Spleen (tissue), 11 donors: ENCODE measurements around the gene EPN2. TPM values are rescaled to one million over a fixed set of nuclear protein-coding genes. Genes with fewer than 3 reads are reported as not detected.

Experiments
- DNase-seq: peaks from one replicate; pipeline ENCODE4 v3.0.0-alpha.2; 2020
- H3K27ac ChIP-seq, 8 donors: fragments of 200-600 bp; sonication (generic) in 7 of 8; 1 replicate in 4 of 8; 2 replicates in 4 of 8; pipeline versions ENCODE4 v1.5.0 to v1.8.0; 2016 to 2021; ENCODE audit warnings: inconsistent platforms in 4 of 8, mild to moderate bottlenecking in 4 of 8, moderate library complexity in 1 of 8
- H3K27me3 ChIP-seq, 7 donors: fragments of 200-600 bp; sonication (generic) in 6 of 7; replicated peaks in 1 of 7; 1 replicate in 4 of 7; 2 replicates in 3 of 7; pipeline versions ENCODE4 v1.5.0 to v1.8.0; 2016 to 2021; ENCODE audit warnings: inconsistent platforms in 3 of 7, mild to moderate bottlenecking in 1 of 7
- H3K36me3 ChIP-seq, 6 donors: fragments of 200-600 bp; sonication (generic) in 5 of 6; 1 replicate in 4 of 6; 2 replicates in 2 of 6; pipeline versions ENCODE4 v1.5.0 to v1.8.0; 2016 to 2021; ENCODE audit warnings: inconsistent platforms in 2 of 6
- H3K4me1 ChIP-seq, 6 donors: fragments of 200-600 bp; sonication (generic) in 5 of 6; 1 replicate in 3 of 6; 2 replicates in 3 of 6; pipeline versions ENCODE4 v1.5.0 to v1.8.0; 2016 to 2021; ENCODE audit warnings: inconsistent platforms in 3 of 6
- H3K4me3 ChIP-seq, 8 donors: fragments of 200-600 bp; sonication (generic) in 7 of 8; 1 replicate in 4 of 8; 2 replicates in 4 of 8; pipeline versions ENCODE4 v1.5.0 to v1.8.0; 2016 to 2021; ENCODE audit warnings: inconsistent platforms in 4 of 8, mild to moderate bottlenecking in 4 of 8, moderate library complexity in 2 of 8
- H3K9me3 ChIP-seq, 8 donors: fragments of 200-600 bp; sonication (generic) in 7 of 8; 1 replicate in 4 of 8; 2 replicates in 4 of 8; pipeline versions ENCODE4 v1.5.0 to v1.8.0; 2016 to 2021; ENCODE audit warnings: inconsistent platforms in 4 of 8
- CTCF ChIP-seq, 11 experiments: fragments of 200-600 bp in 7 of 11; fragments of 450-650 bp in 4 of 11; sonication (generic) in 4 of 11; IDR thresholded peaks in 8 of 11; conservative IDR thresholded peaks in 3 of 11; 1 replicate in 7 of 11; 2 replicates in 4 of 11; pipeline versions ENCODE4 v1.4.0 to v1.8.0; 2016 to 2021; ENCODE audit warnings: antibody characterized with exemption in 11 of 11, inconsistent platforms in 4 of 11, mild to moderate bottlenecking in 1 of 11
- POLR2A ChIP-seq, 3 donors: fragments of 450-650 bp; IDR thresholded peaks; one replicate each; pipeline ENCODE4 v1.5.1; 2017; ENCODE audit warnings: antibody characterized with exemption in 3 of 3, mild to moderate bottlenecking in 1 of 3
- POLR2AphosphoS5 ChIP-seq, 3 donors: sonication (generic); formaldehyde crosslinking; IDR thresholded peaks; one replicate each; pipeline ENCODE4 v1.5.1; 2017; ENCODE audit warnings: antibody characterized with exemption in 3 of 3
- WGBS, 5 donors: extraction: QIAGEN DNeasy Blood & Tissue Kit in 3 of 5; methylation state at CpG; one replicate each; pipeline versions ENCODE4 v1.1.5 to v1.1.7; 2013 to 2018; 5-methylcytosine and 5-hydroxymethylcytosine counted together
- intact Hi-C: fragments of 100-400 bp; cut with DNase I; formaldehyde crosslinking; loops from one replicate; pipeline ENCODE4 v1.15.0; 2023; ENCODE audit warnings: low total_unique reads
- polyA plus RNA-seq, 3 donors: library from polyadenylated mRNA; stranded (reverse); fragments of 200-250 nt; gene quantifications; one replicate each; pipeline ENCODE4 v1.2.1, GENCODE V29; 2013
- total RNA-seq, 7 donors: library from RNA; depleted of rRNA in 3 of 7; stranded (reverse); fragments of >200 nt in 3 of 7; fragmentation: NEBNext Ultra II Directional in 4 of 7; extraction: Animal tissue kit (Norgen Biotek cat#: 25700) in 4 of 7; gene quantifications; one replicate each; pipeline versions ENCODE4 v1.1.0 to v1.2.1, GENCODE V29; 2016 to 2021
- donor health status: healthy with polysubstance abuse.
- donor health status: DM: no; HTN: no; CAD: no; lungs with moderate emphysema.
- donor health status: DM: no; HTN: no; CAD: no.
- donor health status: Bipolar disorder and iron deficiency.
- donor health status: healthy.
- donor health status: DM: no; HTN: no; CAD: no.
- donor health status: DM: yes; HTN: yes; CAD: no.

Gene EPN2
- total and polyA plus RNA-seq, 10 donors, result 5.4 to 59.6 (median 31.5) TPM

GRCh38 chr17:19287651-19288050, 50.5 kb downstream of the EPN2 start:
- Histone ChIP-seq H3K9me3 (no peaks in the 10 kb centered on the region), H3K27me3 (peaks cover 0 to 15% (median 0%) of the 10 kb centered on the region in 7 donors), H3K27ac (no peak overlapping the region), H3K4me1 (peaks cover 18 to 51% (median 31%) of the 10 kb centered on the region in 6 donors), H3K36me3 (peaks cover 0 to 37% (median 0%) of the 10 kb centered on the region in 6 donors), H3K4me3 (no peak overlapping the region)
- WGBS, 5 donors, result 71 to 100% (median 87%) methylated on average over 2 of the region's 2 CpGs
- peak; percentile 42 for DNase-seq
- intact Hi-C loops, result no loop called here
- TF ChIP-seq CTCF (IDR thresholded peaks at IDR 0.05 in 8 of 11, conservative IDR thresholded peaks at IDR 0.05 in 3 of 11), result no peak
- no peak for TF ChIP-seq POLR2AphosphoS5 (IDR thresholded peaks at IDR 0.05)
- no peak for TF ChIP-seq POLR2A (IDR thresholded peaks at IDR 0.05)

DNA sequence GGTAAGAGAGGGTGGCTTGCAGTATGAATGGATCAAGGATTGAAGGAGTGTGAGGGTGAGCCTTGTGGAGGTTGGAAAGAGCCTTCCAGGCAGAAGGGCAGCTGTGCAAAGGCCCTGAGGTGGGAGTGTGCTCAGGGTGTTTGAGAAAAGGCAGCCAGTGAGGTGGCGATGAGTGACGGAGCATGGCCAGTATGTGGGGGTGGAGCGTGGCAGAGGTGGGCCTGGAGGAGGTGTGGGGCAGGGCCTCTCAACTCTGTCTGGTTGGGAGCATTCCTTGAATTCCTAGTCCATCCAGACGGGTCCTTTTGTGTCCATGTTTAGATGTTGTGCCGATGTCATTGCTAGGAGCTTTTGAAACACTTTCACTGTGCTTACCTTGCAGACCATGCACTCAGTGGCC, 51.3 kb downstream of the EPN2 start:
- Histone ChIP-seq H3K27me3 (peaks cover 0 to 15% (median 0%) of the 10 kb centered on the region in 7 donors), H3K27ac (no peak overlapping the region), H3K4me3 (no peak overlapping the region), H3K4me1 (peaks cover 18 to 45% (median 28%) of the 10 kb centered on the region in 6 donors), H3K9me3 (no peaks in the 10 kb centered on the region), H3K36me3 (peaks cover 0 to 29% (median 0%) of the 10 kb centered on the region in 6 donors)
- no peak for TF ChIP-seq CTCF (IDR thresholded peaks at IDR 0.05 in 8 of 11, conservative IDR thresholded peaks at IDR 0.05 in 3 of 11)
- no peak for TF ChIP-seq POLR2A (IDR thresholded peaks at IDR 0.05)
- no peak for TF ChIP-seq POLR2AphosphoS5 (IDR thresholded peaks at IDR 0.05)
- DNase-seq, result peak; percentile 34
- intact Hi-C loops, result no loop called here
- 94 to 100% (median 97%) methylated on average over 5 of the region's 5 CpGs for WGBS, 5 donors

DNA sequence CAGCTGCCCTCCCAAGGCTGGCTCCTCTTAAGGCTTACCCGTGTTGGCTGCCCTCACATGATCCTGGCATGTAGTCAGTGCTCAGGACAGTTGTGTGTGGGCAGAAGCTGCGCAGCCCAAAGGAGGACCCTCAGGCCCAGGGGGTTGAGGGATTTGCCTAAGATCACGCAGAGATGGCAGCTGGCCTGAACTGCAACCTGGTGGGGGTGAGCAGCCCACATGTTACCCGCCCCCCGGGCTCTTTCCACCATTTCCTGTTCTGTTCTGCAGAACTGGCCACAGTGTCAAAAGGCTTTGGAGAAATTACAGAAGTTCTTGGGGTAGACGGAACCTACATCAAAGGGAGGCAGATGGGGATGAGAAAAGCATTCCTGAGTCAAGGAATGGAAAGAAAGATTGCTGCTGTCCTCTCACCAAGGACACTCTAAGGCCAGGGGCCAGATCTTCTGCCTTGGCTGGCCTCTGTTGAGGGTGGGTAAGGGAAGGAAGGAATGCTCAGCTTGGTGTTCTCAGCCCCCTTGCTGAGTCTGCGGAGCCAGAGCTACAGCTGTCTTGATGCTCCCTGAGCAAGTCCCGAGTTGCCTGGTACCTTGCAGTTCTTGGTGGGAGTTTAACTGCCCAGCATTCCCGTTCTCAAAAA, 53.0 kb downstream of the EPN2 start:
- Histone ChIP-seq H3K4me1 (peaks cover under 1 to 40% (median 10%) of the 10 kb centered on the region in 6 donors), H3K27ac (no peak overlapping the region), H3K4me3 (no peak overlapping the region), H3K36me3 (peaks cover 0 to 25% (median 0%) of the 10 kb centered on the region in 6 donors), H3K9me3 (no peaks in the 10 kb centered on the region), H3K27me3 (peaks cover 0 to 15% (median 0%) of the 10 kb centered on the region in 7 donors)
- DNase-seq, result peak; percentile 63
- 25 to 37% (median 34%) methylated on average over 9 of the region's 9 CpGs for WGBS, 5 donors
- intact Hi-C loops, result no loop called here
- TF ChIP-seq CTCF (IDR thresholded peaks at IDR 0.05 in 8 of 11, conservative IDR thresholded peaks at IDR 0.05 in 3 of 11) (no peak), POLR2A (IDR thresholded peaks at IDR 0.05) (no peak), POLR2AphosphoS5 (IDR thresholded peaks at IDR 0.05) (no peak)

GRCh38 chr17:19291646-19292376, 54.6 kb downstream of the EPN2 start:
- TF ChIP-seq POLR2AphosphoS5 (IDR thresholded peaks at IDR 0.05) (no peak), CTCF (IDR thresholded peaks at IDR 0.05 in 8 of 11, conservative IDR thresholded peaks at IDR 0.05 in 3 of 11) (no peak), POLR2A (IDR thresholded peaks at IDR 0.05) (no peak)
- intact Hi-C loops, result no loop called here
- peaks cover 0 to 7% (median 0%) of the 10 kb centered on the region in 7 donors for H3K27me3 ChIP-seq
- H3K4me3 ChIP-seq, result no peak overlapping the region
- no peaks in the 10 kb centered on the region for H3K9me3 ChIP-seq
- H3K4me1 ChIP-seq, result peaks cover 0 to 34% (median 9%) of the 10 kb centered on the region in 6 donors
- DNase-seq, result peak; percentile 23
- no peak overlapping the region for H3K27ac ChIP-seq
- peaks cover 0 to 16% (median 0%) of the 10 kb centered on the region in 6 donors for H3K36me3 ChIP-seq
- WGBS, 5 donors, result 85 to 93% (median 88%) methylated on average over 12 of the region's 12 CpGs
